Measurements from ENCODE around the gene TMIE. TPM values are rescaled to one million over a fixed set of nuclear protein-coding genes. Genes with fewer than 3 reads are reported as not detected.

Gene TMIE
- total RNA-seq, 1 donor, result not detected

- no peak for TF ChIP-seq CTCF (IDR thresholded peaks at IDR 0.05; ENCODE audit: insufficient read depth, low read depth, low read length)
- no peak for DNase-seq (ENCODE audit: low read depth)
- H3K4me3 ChIP-seq (ENCODE audit: low read depth, low read length), result no peak overlapping the region
Measured at GRCh38 chr3:46711760-46712159, 10.6 kb downstream of the TMIE start.

GRCh38 chr3:46712191-46713049, 11.2 kb downstream of the TMIE start:
- no peak for TF ChIP-seq CTCF (IDR thresholded peaks at IDR 0.05; ENCODE audit: insufficient read depth, low read depth, low read length)
- H3K4me3 ChIP-seq (ENCODE audit: low read depth, low read length), result no peak overlapping the region
- DNase-seq (ENCODE audit: low read depth), result no peak

- no peak for TF ChIP-seq CTCF (IDR thresholded peaks at IDR 0.05; ENCODE audit: insufficient read depth, low read depth, low read length)
- DNase-seq (ENCODE audit: low read depth), result no peak
- no peak overlapping the region for H3K4me3 ChIP-seq (ENCODE audit: low read depth, low read length)
Measured at GRCh38 chr3:46713050-46713897, 12.1 kb downstream of the TMIE start.

GRCh38 chr3:46713898-46714552, 12.8 kb downstream of the TMIE start:
- DNase-seq (ENCODE audit: low read depth), result no peak
- H3K4me3 ChIP-seq (ENCODE audit: low read depth, low read length), result no peak overlapping the region
- TF ChIP-seq CTCF (IDR thresholded peaks at IDR 0.05; ENCODE audit: insufficient read depth, low read depth, low read length), result no peak

GRCh38 chr3:46714728-46715506, 13.7 kb downstream of the TMIE start:
- DNase-seq (ENCODE audit: low read depth), result no peak
- no peak overlapping the region for H3K4me3 ChIP-seq (ENCODE audit: low read depth, low read length)
- TF ChIP-seq CTCF (IDR thresholded peaks at IDR 0.05; ENCODE audit: insufficient read depth, low read depth, low read length), result no peak

Data from fibroblast of villous mesenchyme (primary cell).